ENCODE results near the gene PFDN4.

DNA sequence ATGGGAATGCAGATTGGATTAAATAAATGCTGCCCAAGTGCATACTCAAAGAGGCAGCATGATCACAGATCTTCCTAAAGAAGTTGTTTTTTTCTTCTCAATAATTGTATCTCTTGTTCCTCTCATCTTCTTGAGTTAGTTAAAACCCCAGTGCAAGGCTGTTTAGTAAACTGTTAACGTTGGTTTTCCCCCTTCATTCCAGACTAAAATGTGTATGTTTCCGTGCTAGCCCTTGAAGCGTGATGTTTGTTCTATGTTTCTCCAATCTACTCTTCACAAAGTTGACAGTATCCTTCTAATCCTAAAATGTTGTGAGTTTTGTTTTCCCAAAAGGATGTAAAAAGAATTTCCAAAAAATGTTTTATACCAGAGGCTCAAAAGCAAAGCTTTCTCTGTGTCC, 49.7 kb upstream of the PFDN4 start:
- TF ChIP-seq CTCF (IDR thresholded peaks at IDR 0.05; ENCODE audit: low read depth, low read length) (no peak), EZH2phosphoT487 (IDR thresholded peaks at IDR 0.05; ENCODE audit: low read depth) (no peak)

Data from OCI-LY3 (cell line).